ENCODE data around the gene BCL2L11. TPM values are rescaled to one million over a fixed set of nuclear protein-coding genes. Genes with fewer than 3 reads are reported as not detected.

BCL2L11 gene
- total and polyA plus RNA-seq, 2 experiments from 2014 or later: 10.6 to 22.5 TPM

- TF ChIP-seq REST (IDR thresholded peaks at IDR 0.05; ENCODE audit: unreplicated experiment) (no peak), ETS1 (IDR thresholded peaks at IDR 0.05) (no peak), NANOG (IDR thresholded peaks at IDR 0.05; ENCODE audit: borderline replicate concordance) (no peak), CTCF (conservative IDR thresholded peaks at IDR 0.05; ENCODE audit: low read depth in 2 of 2) (no peak), EZH2phosphoT487 (IDR thresholded peaks at IDR 0.05; ENCODE audit: unreplicated experiment) (no peak), POLR2AphosphoS5 (IDR thresholded peaks at IDR 0.05; ENCODE audit: low read depth) (no peak), JUNB (IDR thresholded peaks at IDR 0.05; ENCODE audit: unreplicated experiment) (no peak), EZH2 (IDR thresholded peaks at IDR 0.05; ENCODE audit: low read depth, unreplicated experiment) (no peak)
These were observed 21.4 kb downstream of the BCL2L11 start (continued) for GRCh38 chr2:111142101-111142500.

- no peaks in the 10 kb centered on the region for H3K9me3 Mint-ChIP-seq
- Histone ChIP-seq H3K79me2 (replicated peaks; ENCODE audit: insufficient read depth) (peaks cover 84% of the 10 kb centered on the region), H3K4me2 (no peak overlapping the region), H3F3A (replicated peaks; ENCODE audit: low read depth) (no peaks in the 10 kb centered on the region), H3K9me2 (ENCODE audit: insufficient read depth) (no peaks in the 10 kb centered on the region), H2AFZ (no peak overlapping the region), H3K27me3 (ENCODE audit: insufficient read depth) (no peaks in the 10 kb centered on the region), H3K4me1 (ENCODE audit: insufficient read depth) (no peaks in the 10 kb centered on the region), H3K27ac (ENCODE audit: low read depth) (no peak overlapping the region), H3K36me3 (ENCODE audit: insufficient read depth) (peaks cover 5% of the 10 kb centered on the region; the same call in 1 of the 2 replicates), H3K4me3 (no peak overlapping the region), H4K20me1 (replicated peaks; ENCODE audit: insufficient read depth) (peaks cover 21% of the 10 kb centered on the region)
- DNase-seq (ENCODE audit: low spot score) (no peak), ATAC-seq (no peak)
- no peak overlapping the region for H3K27ac Mint-ChIP-seq
- peaks cover 14% of the 10 kb centered on the region; the same call in 2 of the 3 replicates for H3K4me1 Mint-ChIP-seq
- H3K36me3 Mint-ChIP-seq (ENCODE audit: low read depth): peaks cover 40% of the 10 kb centered on the region
- H3K4me3 Mint-ChIP-seq: no peak overlapping the region
- H3K27me3 Mint-ChIP-seq (ENCODE audit: insufficient read depth, low read depth, poor library complexity): no peaks in the 10 kb centered on the region
- TF ChIP-seq ZNF462 (CRISPR knock-in tag; IDR thresholded peaks at IDR 0.05) (no peak), ETS1 (IDR thresholded peaks at IDR 0.05) (no peak), ZNF331 (CRISPR knock-in tag; IDR thresholded peaks at IDR 0.05; ENCODE audit: low read depth) (no peak), EZH2phosphoT487 (IDR thresholded peaks at IDR 0.05; ENCODE audit: unreplicated experiment) (no peak)
These were observed 22.6 kb downstream of the BCL2L11 start for GRCh38 chr2:111143107-111143842.
